ENCODE results near the gene EYA2. TPM values are rescaled to one million over a fixed set of nuclear protein-coding genes. Genes with fewer than 3 reads are reported as not detected.

Gene EYA2
- total RNA-seq, 1 experiment from 2014 or later, result 0.33 TPM

DNA sequence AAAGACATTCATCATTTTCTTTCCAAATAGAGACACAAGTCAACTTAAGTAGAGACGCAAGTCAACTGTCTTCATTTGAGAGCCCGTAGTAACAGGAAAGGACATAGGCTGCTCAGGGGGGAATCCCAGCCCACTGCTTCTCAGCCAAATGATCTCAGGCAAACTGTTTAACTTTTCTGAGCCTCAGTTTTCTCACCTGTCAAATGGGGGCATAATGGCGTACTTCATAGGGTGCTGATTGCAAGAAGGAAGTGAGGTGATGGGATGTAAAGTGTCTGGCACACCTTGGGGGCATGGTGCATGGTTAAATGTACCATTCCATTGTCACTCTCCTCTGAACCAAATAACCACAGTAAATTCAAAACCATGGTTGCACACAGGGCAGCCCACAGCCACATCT is 96.5 kb downstream of the EYA2 start:
- CTCF ChIA-PET, result no interaction called here
- Histone ChIP-seq H3K4me1 (ENCODE audit: insufficient read depth, low read length) (peaks cover 13% of the 10 kb centered on the region; the same call in 1 of the 2 replicates), H3K27me3 (ENCODE audit: low read length) (peaks cover 15% of the 10 kb centered on the region), H3K4me3 (ENCODE audit: low read length) (no peak overlapping the region), H3K9me3 (ENCODE audit: low read length) (no peaks in the 10 kb centered on the region), H3F3A (ENCODE audit: low read length, unreplicated experiment) (no peaks in the 10 kb centered on the region), H3K27ac (ENCODE audit: low read length) (no peak overlapping the region), H4K20me1 (ENCODE audit: low read length) (no peaks in the 10 kb centered on the region), H3K36me3 (ENCODE audit: low read depth, low read length) (no peaks in the 10 kb centered on the region), H3K9me2 (replicated peaks; ENCODE audit: low read length) (no peaks in the 10 kb centered on the region), H2AFZ (ENCODE audit: low read length) (no peak overlapping the region), H3K9ac (ENCODE audit: low read length) (no peak overlapping the region), H3K4me2 (ENCODE audit: low read length) (no peak overlapping the region), H3K79me2 (ENCODE audit: low read length) (no peaks in the 10 kb centered on the region)
- TF ChIP-seq EZH2 (IDR thresholded peaks at IDR 0.05; ENCODE audit: low read length, unreplicated experiment) (no peak), EZH2phosphoT487 (IDR thresholded peaks at IDR 0.05; ENCODE audit: borderline replicate concordance, low read length) (no peak)
- TF ChIP-seq, protein P1, sequence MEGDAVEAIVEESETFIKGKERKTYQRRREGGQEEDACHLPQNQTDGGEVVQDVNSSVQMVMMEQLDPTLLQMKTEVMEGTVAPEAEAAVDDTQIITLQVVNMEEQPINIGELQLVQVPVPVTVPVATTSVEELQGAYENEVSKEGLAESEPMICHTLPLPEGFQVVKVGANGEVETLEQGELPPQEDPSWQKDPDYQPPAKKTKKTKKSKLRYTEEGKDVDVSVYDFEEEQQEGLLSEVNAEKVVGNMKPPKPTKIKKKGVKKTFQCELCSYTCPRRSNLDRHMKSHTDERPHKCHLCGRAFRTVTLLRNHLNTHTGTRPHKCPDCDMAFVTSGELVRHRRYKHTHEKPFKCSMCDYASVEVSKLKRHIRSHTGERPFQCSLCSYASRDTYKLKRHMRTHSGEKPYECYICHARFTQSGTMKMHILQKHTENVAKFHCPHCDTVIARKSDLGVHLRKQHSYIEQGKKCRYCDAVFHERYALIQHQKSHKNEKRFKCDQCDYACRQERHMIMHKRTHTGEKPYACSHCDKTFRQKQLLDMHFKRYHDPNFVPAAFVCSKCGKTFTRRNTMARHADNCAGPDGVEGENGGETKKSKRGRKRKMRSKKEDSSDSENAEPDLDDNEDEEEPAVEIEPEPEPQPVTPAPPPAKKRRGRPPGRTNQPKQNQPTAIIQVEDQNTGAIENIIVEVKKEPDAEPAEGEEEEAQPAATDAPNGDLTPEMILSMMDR (conservative IDR thresholded peaks at IDR 0.05; ENCODE audit: low read depth, low read length), result no peak
- DNase-seq (no peak), ATAC-seq (no peak)
- POLR2A ChIA-PET (ENCODE audit: unreplicated experiment), result no interaction called here
- BruUV-seq (replicated peaks), result no TSS peak
- intact Hi-C loops (cut with micrococcal nuclease), result no loop called here

DNA sequence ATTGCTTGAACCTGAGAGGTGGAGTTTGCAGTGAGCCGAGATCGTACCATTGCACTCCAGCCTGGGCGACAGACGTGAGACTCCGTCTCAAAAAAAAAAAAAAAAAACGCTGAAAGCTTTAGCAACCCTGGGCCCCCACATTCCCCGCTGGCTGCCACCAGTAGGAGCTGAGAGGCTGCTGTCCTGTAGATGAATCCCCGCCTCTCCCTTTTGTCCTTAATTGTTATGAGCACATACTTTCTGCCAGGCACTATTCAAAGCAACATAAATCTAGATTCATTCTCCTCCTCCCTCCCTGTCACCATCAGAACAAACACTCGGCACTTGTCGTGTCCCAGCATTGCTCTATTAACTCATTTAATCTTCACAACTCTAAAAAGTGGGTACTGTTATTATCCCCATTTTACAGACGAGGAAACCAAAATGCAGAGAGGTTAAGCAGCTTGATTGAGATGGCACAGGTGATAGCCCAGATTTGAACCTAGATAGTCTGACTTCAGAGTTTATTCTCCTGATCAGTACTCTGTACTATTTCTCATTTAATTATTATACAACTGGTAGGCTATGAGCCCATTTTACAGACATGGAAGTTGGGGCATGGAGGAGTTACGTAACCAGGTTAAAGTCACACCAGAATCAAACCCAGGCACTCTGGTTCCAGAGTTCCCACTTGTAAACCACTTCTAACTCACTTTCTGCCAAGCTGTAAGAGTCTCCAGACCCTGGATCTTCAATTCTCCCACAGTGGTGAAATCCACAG is 97.4 kb downstream of the EYA2 start:
- no peak for TF ChIP-seq EZH2phosphoT487 (IDR thresholded peaks at IDR 0.05; ENCODE audit: borderline replicate concordance, low read length)
- no peak for TF ChIP-seq EZH2 (IDR thresholded peaks at IDR 0.05; ENCODE audit: low read length, unreplicated experiment)
- TF ChIP-seq, protein P1 (conservative IDR thresholded peaks at IDR 0.05; ENCODE audit: low read depth, low read length), result no peak
- Histone ChIP-seq H2AFZ (ENCODE audit: low read length) (no peak overlapping the region), H3K27ac (ENCODE audit: low read length) (no peak overlapping the region), H3K27me3 (ENCODE audit: low read length) (peaks cover 16% of the 10 kb centered on the region), H3K4me1 (ENCODE audit: insufficient read depth, low read length) (peaks cover 13% of the 10 kb centered on the region; the same call in 1 of the 2 replicates), H3F3A (ENCODE audit: low read length, unreplicated experiment) (no peaks in the 10 kb centered on the region), H3K79me2 (ENCODE audit: low read length) (no peaks in the 10 kb centered on the region), H3K36me3 (ENCODE audit: low read depth, low read length) (no peaks in the 10 kb centered on the region), H3K4me3 (ENCODE audit: low read length) (no peak overlapping the region), H3K9me3 (ENCODE audit: low read length) (no peaks in the 10 kb centered on the region), H3K9me2 (replicated peaks; ENCODE audit: low read length) (no peaks in the 10 kb centered on the region), H3K4me2 (ENCODE audit: low read length) (no peak overlapping the region), H4K20me1 (ENCODE audit: low read length) (no peaks in the 10 kb centered on the region), H3K9ac (ENCODE audit: low read length) (no peak overlapping the region)
- DNase-seq (no peak), ATAC-seq (no peak)
- no TSS peak for BruUV-seq (replicated peaks)
- CTCF ChIA-PET, result no interaction called here
- POLR2A ChIA-PET (ENCODE audit: unreplicated experiment), result no interaction called here
- intact Hi-C loops (cut with micrococcal nuclease), result no loop called here

DNA sequence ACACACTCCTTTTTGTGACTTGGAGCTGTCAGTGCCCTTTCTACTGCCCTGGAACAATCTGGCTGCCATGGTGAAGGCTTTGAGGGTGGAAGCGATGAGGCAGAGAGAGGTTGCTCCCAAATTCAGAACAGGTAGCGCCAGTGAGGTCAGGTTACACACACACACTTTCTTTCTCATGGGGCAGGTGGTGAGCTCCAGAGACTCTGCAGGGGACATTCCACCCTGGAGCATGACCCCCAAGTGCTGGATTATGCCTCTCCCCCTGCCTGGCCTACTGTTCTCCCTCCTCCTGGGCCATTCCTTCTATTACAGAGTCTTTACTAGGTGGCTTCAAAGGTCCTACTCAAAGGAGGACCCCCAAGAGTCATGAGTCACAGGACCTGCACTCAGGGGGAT is 98.0 kb downstream of the EYA2 start:
- CTCF ChIA-PET, result no interaction called here
- ATAC-seq (no peak), DNase-seq (no peak)
- H3K27ac ChIP-seq (ENCODE audit: low read length), result no peak overlapping the region
- no peaks in the 10 kb centered on the region for H3K9me3 ChIP-seq (ENCODE audit: low read length)
- no peak overlapping the region for H3K4me3 ChIP-seq (ENCODE audit: low read length)
- H4K20me1 ChIP-seq (ENCODE audit: low read length), result no peaks in the 10 kb centered on the region
- BruUV-seq (replicated peaks), result no TSS peak
- H3K4me1 ChIP-seq (ENCODE audit: insufficient read depth, low read length), result peaks cover 13% of the 10 kb centered on the region; the same call in 1 of the 2 replicates
- TF ChIP-seq EZH2 (IDR thresholded peaks at IDR 0.05; ENCODE audit: low read length, unreplicated experiment) (no peak), EZH2phosphoT487 (IDR thresholded peaks at IDR 0.05; ENCODE audit: borderline replicate concordance, low read length) (no peak)
- TF ChIP-seq, protein P1 (conservative IDR thresholded peaks at IDR 0.05; ENCODE audit: low read depth, low read length), result no peak
- no peak overlapping the region for H3K4me2 ChIP-seq (ENCODE audit: low read length)
- H3F3A ChIP-seq (ENCODE audit: low read length, unreplicated experiment), result no peaks in the 10 kb centered on the region
- H3K79me2 ChIP-seq (ENCODE audit: low read length), result no peaks in the 10 kb centered on the region
- peaks cover 17% of the 10 kb centered on the region for H3K27me3 ChIP-seq (ENCODE audit: low read length)
- H2AFZ ChIP-seq (ENCODE audit: low read length), result no peak overlapping the region
- H3K36me3 ChIP-seq (ENCODE audit: low read depth, low read length), result no peaks in the 10 kb centered on the region
- no peak overlapping the region for H3K9ac ChIP-seq (ENCODE audit: low read length)
- intact Hi-C loops (cut with micrococcal nuclease), result no loop called here
- POLR2A ChIA-PET (ENCODE audit: unreplicated experiment), result no interaction called here
- no peaks in the 10 kb centered on the region for H3K9me2 ChIP-seq (replicated peaks; ENCODE audit: low read length)
